HL-60 (cell line): ENCODE measurements around the gene KRTAP10-1.

Experiments
- GABPA ChIP-seq: IDR thresholded peaks from 2 replicates; pipeline ENCODE4 v1.6.1; 2012; ENCODE audit warnings: low read depth
- POLR2AphosphoS5 ChIP-seq: IDR thresholded peaks from 2 replicates; pipeline ENCODE4 v1.6.1; 2012; ENCODE audit warnings: low read depth
- SPI1 ChIP-seq: IDR thresholded peaks from 2 replicates; pipeline ENCODE4 v1.6.1; 2012; ENCODE audit warnings: low read depth, mild to moderate bottlenecking, borderline replicate concordance
- TF ChIP-seq, protein P1 (sequence below): IDR thresholded peaks from one replicate; pipeline ENCODE4 v1.5.1; 2011; ENCODE audit warnings: low read length, control low read depth, inconsistent platforms; ENCODE audit not compliant: insufficient read depth
- TF ChIP-seq, protein P2 (sequence below): IDR thresholded peaks from 2 replicates; pipeline ENCODE4 v1.6.1; 2012; ENCODE audit warnings: low read depth; ENCODE audit not compliant: insufficient replicate concordance

DNA sequence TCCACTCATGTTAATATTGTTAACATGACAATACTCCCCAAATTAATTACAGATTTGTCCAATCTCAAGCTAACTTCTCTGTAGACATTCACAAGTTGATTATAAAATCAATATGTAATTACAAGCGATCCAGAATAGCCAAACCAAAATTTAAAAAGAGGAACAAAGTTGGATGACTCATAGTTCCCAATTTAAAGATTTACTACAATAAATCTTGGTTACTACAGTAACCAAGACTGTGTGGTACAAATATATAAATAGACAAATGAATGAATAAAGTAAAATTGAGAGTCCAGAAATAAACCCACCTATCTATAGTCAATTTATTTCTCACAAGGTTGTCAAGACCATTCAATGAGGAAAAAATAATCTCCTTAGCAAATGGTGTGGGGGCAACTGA lies 26.4 kb upstream of the KRTAP10-1 start:
- TF ChIP-seq, protein P1, sequence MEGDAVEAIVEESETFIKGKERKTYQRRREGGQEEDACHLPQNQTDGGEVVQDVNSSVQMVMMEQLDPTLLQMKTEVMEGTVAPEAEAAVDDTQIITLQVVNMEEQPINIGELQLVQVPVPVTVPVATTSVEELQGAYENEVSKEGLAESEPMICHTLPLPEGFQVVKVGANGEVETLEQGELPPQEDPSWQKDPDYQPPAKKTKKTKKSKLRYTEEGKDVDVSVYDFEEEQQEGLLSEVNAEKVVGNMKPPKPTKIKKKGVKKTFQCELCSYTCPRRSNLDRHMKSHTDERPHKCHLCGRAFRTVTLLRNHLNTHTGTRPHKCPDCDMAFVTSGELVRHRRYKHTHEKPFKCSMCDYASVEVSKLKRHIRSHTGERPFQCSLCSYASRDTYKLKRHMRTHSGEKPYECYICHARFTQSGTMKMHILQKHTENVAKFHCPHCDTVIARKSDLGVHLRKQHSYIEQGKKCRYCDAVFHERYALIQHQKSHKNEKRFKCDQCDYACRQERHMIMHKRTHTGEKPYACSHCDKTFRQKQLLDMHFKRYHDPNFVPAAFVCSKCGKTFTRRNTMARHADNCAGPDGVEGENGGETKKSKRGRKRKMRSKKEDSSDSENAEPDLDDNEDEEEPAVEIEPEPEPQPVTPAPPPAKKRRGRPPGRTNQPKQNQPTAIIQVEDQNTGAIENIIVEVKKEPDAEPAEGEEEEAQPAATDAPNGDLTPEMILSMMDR, result no peak
- TF ChIP-seq POLR2AphosphoS5 (no peak), GABPA (no peak), SPI1 (no peak)
- TF ChIP-seq, protein P2, sequence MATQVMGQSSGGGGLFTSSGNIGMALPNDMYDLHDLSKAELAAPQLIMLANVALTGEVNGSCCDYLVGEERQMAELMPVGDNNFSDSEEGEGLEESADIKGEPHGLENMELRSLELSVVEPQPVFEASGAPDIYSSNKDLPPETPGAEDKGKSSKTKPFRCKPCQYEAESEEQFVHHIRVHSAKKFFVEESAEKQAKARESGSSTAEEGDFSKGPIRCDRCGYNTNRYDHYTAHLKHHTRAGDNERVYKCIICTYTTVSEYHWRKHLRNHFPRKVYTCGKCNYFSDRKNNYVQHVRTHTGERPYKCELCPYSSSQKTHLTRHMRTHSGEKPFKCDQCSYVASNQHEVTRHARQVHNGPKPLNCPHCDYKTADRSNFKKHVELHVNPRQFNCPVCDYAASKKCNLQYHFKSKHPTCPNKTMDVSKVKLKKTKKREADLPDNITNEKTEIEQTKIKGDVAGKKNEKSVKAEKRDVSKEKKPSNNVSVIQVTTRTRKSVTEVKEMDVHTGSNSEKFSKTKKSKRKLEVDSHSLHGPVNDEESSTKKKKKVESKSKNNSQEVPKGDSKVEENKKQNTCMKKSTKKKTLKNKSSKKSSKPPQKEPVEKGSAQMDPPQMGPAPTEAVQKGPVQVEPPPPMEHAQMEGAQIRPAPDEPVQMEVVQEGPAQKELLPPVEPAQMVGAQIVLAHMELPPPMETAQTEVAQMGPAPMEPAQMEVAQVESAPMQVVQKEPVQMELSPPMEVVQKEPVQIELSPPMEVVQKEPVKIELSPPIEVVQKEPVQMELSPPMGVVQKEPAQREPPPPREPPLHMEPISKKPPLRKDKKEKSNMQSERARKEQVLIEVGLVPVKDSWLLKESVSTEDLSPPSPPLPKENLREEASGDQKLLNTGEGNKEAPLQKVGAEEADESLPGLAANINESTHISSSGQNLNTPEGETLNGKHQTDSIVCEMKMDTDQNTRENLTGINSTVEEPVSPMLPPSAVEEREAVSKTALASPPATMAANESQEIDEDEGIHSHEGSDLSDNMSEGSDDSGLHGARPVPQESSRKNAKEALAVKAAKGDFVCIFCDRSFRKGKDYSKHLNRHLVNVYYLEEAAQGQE, result no peak
